Stomach (tissue), 4 donors: ENCODE results near the gene SLC28A1.

Experiments used
- EP300 ChIP-seq: sonication (generic); formaldehyde crosslinking; IDR thresholded peaks from one replicate; pipeline ENCODE4 v1.6.1; 2017; ENCODE audit warnings: antibody characterized with exemption
- POLR2A ChIP-seq, 4 donors: fragments of 450-650 bp; IDR thresholded peaks; one replicate each; pipeline ENCODE4 v1.6.1; 2016; ENCODE audit warnings: antibody characterized with exemption in 4 of 4, control low read depth in 2 of 4, mild to moderate bottlenecking in 1 of 4, moderate library complexity in 1 of 4
- POLR2AphosphoS5 ChIP-seq, 3 donors: sonication (generic); formaldehyde crosslinking; IDR thresholded peaks; one replicate each; pipeline ENCODE4 v1.6.1; 2016; ENCODE audit warnings: antibody characterized with exemption in 3 of 3
- TF ChIP-seq, protein P1 (sequence below), 7 experiments: fragments of 450-650 bp in 4 of 7; fragments of 200-600 bp in 3 of 7; sonication (generic) in 3 of 7; IDR thresholded peaks; one replicate each; pipeline ENCODE4 v1.5.1; 2016 to 2019; ENCODE audit warnings: antibody characterized with exemption in 7 of 7, control low read depth in 2 of 7, mild to moderate bottlenecking in 1 of 7

DNA sequence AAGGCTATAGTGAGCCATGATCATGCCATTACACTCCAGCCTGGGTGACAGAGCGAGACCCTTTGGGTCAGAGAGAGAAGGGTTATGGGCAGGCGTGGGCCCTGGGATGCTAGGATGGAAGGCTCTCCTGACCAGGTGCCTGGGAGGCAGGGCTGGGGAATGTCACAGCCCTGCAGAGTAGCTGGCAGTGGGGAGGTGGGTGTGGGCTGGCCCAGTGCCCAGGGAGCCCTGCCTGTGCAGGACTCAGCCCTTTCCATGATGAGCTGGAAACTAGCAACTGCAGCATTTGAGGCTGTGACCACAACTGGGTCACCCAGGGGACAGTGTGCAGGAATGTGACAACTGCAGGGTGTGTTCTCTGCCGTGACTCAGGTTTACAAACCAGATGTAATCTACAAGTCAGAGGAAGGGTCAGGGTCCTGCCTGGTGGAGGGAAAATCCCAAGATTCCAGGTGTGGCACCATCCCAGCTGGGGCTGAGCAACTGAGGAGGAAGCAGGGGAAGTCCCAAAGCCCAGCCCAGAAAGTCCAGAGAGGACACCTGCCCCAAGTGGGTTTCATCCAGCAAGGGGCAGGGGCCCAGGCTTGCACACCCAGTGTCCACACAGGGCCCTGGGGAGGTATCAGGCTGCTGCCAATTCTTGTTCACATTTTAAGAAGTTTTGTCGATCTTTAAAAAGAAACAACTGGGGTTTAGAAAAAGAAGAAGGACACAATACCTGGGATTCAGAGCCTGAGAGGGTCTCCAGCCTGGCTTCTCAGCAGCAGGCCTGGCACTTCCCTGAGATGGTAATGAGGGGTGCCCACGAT is 45.5 kb downstream of the SLC28A1 start:
- TF ChIP-seq POLR2AphosphoS5 (IDR thresholded peaks at IDR 0.05) (peak in 2 of 3 donors; percentile 53 to 88), POLR2A (IDR thresholded peaks at IDR 0.05) (no peak), EP300 (no peak)
- TF ChIP-seq, protein P1, sequence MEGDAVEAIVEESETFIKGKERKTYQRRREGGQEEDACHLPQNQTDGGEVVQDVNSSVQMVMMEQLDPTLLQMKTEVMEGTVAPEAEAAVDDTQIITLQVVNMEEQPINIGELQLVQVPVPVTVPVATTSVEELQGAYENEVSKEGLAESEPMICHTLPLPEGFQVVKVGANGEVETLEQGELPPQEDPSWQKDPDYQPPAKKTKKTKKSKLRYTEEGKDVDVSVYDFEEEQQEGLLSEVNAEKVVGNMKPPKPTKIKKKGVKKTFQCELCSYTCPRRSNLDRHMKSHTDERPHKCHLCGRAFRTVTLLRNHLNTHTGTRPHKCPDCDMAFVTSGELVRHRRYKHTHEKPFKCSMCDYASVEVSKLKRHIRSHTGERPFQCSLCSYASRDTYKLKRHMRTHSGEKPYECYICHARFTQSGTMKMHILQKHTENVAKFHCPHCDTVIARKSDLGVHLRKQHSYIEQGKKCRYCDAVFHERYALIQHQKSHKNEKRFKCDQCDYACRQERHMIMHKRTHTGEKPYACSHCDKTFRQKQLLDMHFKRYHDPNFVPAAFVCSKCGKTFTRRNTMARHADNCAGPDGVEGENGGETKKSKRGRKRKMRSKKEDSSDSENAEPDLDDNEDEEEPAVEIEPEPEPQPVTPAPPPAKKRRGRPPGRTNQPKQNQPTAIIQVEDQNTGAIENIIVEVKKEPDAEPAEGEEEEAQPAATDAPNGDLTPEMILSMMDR (IDR thresholded peaks at IDR 0.05) = no peak
